Cardiac muscle cell (in vitro differentiated cells and primary cell): ENCODE results near the gene LDHA. TPM values are rescaled to one million over a fixed set of nuclear protein-coding genes. Genes with fewer than 3 reads are reported as not detected.
A peak's percentile ranks its signal among the peaks of the same experiment; 100 is the strongest.

Experiments
- DNase-seq, 2 donors: peaks; one replicate each; pipeline versions ENCODE4 v3.0.0 to v3.0.0-alpha.2; 2010 to 2017; ENCODE audit warnings: low read depth in 1 of 2, low spot score in 1 of 2
- H3K27ac ChIP-seq: fragments of 200-600 bp; sonication (generic); 2 replicates; pipeline ENCODE4 v1.5.1; 2016
- H3K27me3 ChIP-seq: fragments of 200-600 bp; sonication (generic); 2 replicates; pipeline ENCODE4 v1.6.0; 2016; ENCODE audit warnings: control low read depth
- H3K36me3 ChIP-seq: fragments of 200-600 bp; sonication (generic); 2 replicates; pipeline ENCODE4 v1.5.1; 2016; ENCODE audit warnings: control low read depth
- H3K4me1 ChIP-seq: fragments of 200-600 bp; sonication (generic); 2 replicates; pipeline ENCODE4 v1.8.1; 2017; ENCODE audit warnings: low read depth, mild to moderate bottlenecking, mixed run types
- H3K4me3 ChIP-seq: fragments of 200-600 bp; sonication (generic); 2 replicates; pipeline ENCODE4 v1.5.1; 2016; ENCODE audit warnings: mild to moderate bottlenecking
- H3K9me3 ChIP-seq: fragments of 200-600 bp; sonication (generic); 2 replicates; pipeline ENCODE4 v1.5.1; 2017; ENCODE audit warnings: low read depth, mild to moderate bottlenecking, control low read depth
- CTCF ChIP-seq: IDR thresholded peaks from 2 replicates; pipeline ENCODE4 v1.5.1; 2012; ENCODE audit warnings: low read depth, mild to moderate bottlenecking, low read length
- polyA plus RNA-seq: library from polyadenylated mRNA; unstranded; fragments of >200 nt; fragmentation: Nextera tagmentation; extraction: Ambion mirVana; gene quantifications from 2 replicates; pipeline ENCODE4 v1.2.1, GENCODE V29; 2016
- total RNA-seq: library from RNA; depleted of rRNA; stranded (reverse); fragments of >200 nt; gene quantifications from 2 replicates; pipeline ENCODE4 v1.2.3, GENCODE V29; 2016

LDHA gene
- total and polyA plus RNA-seq, 2 experiments from 2014 or later, result 1,055 to 3,925 TPM

GRCh38 chr11:18408558-18409291 lies 14.4 kb downstream of the LDHA start:
- Histone ChIP-seq H3K27ac (peak overlapping the region; percentile 52), H3K9me3 (no peaks in the 10 kb centered on the region), H3K4me1 (no peaks in the 10 kb centered on the region), H3K36me3 (peaks cover 44% of the 10 kb centered on the region), H3K4me3 (no peak overlapping the region), H3K27me3 (no peaks in the 10 kb centered on the region)
- DNase-seq, result no peak
- TF ChIP-seq CTCF, result no peak

GRCh38 chr11:18416459-18416858 lies 22.1 kb downstream of the LDHA start:
- no peak overlapping the region for H3K27ac ChIP-seq
- DNase-seq, result no peak
- H3K4me3 ChIP-seq, result no peak overlapping the region
- no peak for TF ChIP-seq CTCF
- H3K36me3 ChIP-seq, result no peaks in the 10 kb centered on the region
- H3K27me3 ChIP-seq, result no peaks in the 10 kb centered on the region
- no peaks in the 10 kb centered on the region for H3K9me3 ChIP-seq
- H3K4me1 ChIP-seq, result no peaks in the 10 kb centered on the region

GRCh38 chr11:18419040-18419439 lies 24.7 kb downstream of the LDHA start:
- Histone ChIP-seq H3K9me3 (no peaks in the 10 kb centered on the region), H3K4me1 (no peaks in the 10 kb centered on the region)
- no peak for TF ChIP-seq CTCF

GRCh38 chr11:18420067-18420466 lies 25.7 kb downstream of the LDHA start:
- Histone ChIP-seq H3K9me3 (no peaks in the 10 kb centered on the region), H3K4me3 (no peak overlapping the region), H3K27me3 (no peaks in the 10 kb centered on the region), H3K4me1 (no peaks in the 10 kb centered on the region), H3K36me3 (no peaks in the 10 kb centered on the region), H3K27ac (no peak overlapping the region)
- DNase-seq, result no peak
- TF ChIP-seq CTCF, result no peak

More at GRCh38 chr11:18419040-18419439, 24.7 kb downstream of the LDHA start:
- Histone ChIP-seq H3K27me3 (no peaks in the 10 kb centered on the region), H3K4me3 (no peak overlapping the region), H3K36me3 (no peaks in the 10 kb centered on the region), H3K27ac (no peak overlapping the region)
- no peak for DNase-seq

- no peak overlapping the region for H3K27ac ChIP-seq
- no peak overlapping the region for H3K4me3 ChIP-seq
- DNase-seq, result no peak
- no peaks in the 10 kb centered on the region for H3K36me3 ChIP-seq
- no peaks in the 10 kb centered on the region for H3K9me3 ChIP-seq
- TF ChIP-seq CTCF, result no peak
- no peaks in the 10 kb centered on the region for H3K27me3 ChIP-seq
- H3K4me1 ChIP-seq, result no peaks in the 10 kb centered on the region
These were observed 32.9 kb downstream of the LDHA start for GRCh38 chr11:18427240-18427639.

GRCh38 chr11:18429332-18429731 lies 35.0 kb downstream of the LDHA start:
- no peaks in the 10 kb centered on the region for H3K4me1 ChIP-seq
- H3K27ac ChIP-seq, result no peak overlapping the region
- H3K36me3 ChIP-seq, result no peaks in the 10 kb centered on the region
- no peak for TF ChIP-seq CTCF
- no peaks in the 10 kb centered on the region for H3K27me3 ChIP-seq
- no peaks in the 10 kb centered on the region for H3K9me3 ChIP-seq
- no peak overlapping the region for H3K4me3 ChIP-seq
- DNase-seq, result no peak
